Bronchial epithelial cell (primary cell): Measurements from ENCODE around the gene SLC25A22. TPM values are rescaled to one million over a fixed set of nuclear protein-coding genes. Genes with fewer than 3 reads are reported as not detected.

ENCODE experiments used
- DNase-seq: peaks from one replicate; pipeline ENCODE4 v3.0.0-alpha.2; 2010; ENCODE audit warnings: low read depth
- FAIRE-seq: peaks from 2 replicates; lab custom pipeline; 2011; peaks lifted over from hg19 to GRCh38; lab: Jason Lieb, UNC
- H3K27me3 ChIP-seq: 2 replicates; pipeline ENCODE4 v1.5.1; 2011; ENCODE audit warnings: low read length; ENCODE audit not compliant: control insufficient read depth, insufficient read depth
- H3K36me3 ChIP-seq: 2 replicates; pipeline ENCODE4 v1.5.1; 2011; ENCODE audit warnings: low read length; ENCODE audit not compliant: control insufficient read depth, insufficient read depth
- H3K4me3 ChIP-seq: 2 replicates; pipeline ENCODE4 v1.5.1; 2011; ENCODE audit warnings: mild to moderate bottlenecking, low read depth, low read length, control low read depth
- total RNA-seq: library from RNA; depleted of rRNA; stranded (reverse); fragments of >200 nt; gene quantifications from 2 replicates; pipeline ENCODE4 v1.2.1, GENCODE V29; 2014
- TF ChIP-seq, protein P1 (sequence below): IDR thresholded peaks from 2 replicates; pipeline ENCODE4 v1.5.1; 2011; ENCODE audit warnings: mild to moderate bottlenecking, moderate library complexity, low read length, control low read depth, inconsistent platforms; ENCODE audit not compliant: insufficient read depth, severe bottlenecking

The SLC25A22 gene
- total RNA-seq, 1 donor from 2014 or later, result 5.3 TPM

- FAIRE-seq (no peak), DNase-seq (no peak)
- Histone ChIP-seq H3K36me3 (peaks cover 8% of the 10 kb centered on the region), H3K4me3 (no peak overlapping the region), H3K27me3 (no peaks in the 10 kb centered on the region)
- TF ChIP-seq, protein P1, sequence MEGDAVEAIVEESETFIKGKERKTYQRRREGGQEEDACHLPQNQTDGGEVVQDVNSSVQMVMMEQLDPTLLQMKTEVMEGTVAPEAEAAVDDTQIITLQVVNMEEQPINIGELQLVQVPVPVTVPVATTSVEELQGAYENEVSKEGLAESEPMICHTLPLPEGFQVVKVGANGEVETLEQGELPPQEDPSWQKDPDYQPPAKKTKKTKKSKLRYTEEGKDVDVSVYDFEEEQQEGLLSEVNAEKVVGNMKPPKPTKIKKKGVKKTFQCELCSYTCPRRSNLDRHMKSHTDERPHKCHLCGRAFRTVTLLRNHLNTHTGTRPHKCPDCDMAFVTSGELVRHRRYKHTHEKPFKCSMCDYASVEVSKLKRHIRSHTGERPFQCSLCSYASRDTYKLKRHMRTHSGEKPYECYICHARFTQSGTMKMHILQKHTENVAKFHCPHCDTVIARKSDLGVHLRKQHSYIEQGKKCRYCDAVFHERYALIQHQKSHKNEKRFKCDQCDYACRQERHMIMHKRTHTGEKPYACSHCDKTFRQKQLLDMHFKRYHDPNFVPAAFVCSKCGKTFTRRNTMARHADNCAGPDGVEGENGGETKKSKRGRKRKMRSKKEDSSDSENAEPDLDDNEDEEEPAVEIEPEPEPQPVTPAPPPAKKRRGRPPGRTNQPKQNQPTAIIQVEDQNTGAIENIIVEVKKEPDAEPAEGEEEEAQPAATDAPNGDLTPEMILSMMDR, result no peak
Measured at GRCh38 chr11:782264-783174, 15.6 kb downstream of the SLC25A22 start.

- DNase-seq (no peak), FAIRE-seq (no peak)
- TF ChIP-seq, protein P1, result no peak
- Histone ChIP-seq H3K4me3 (no peak overlapping the region), H3K36me3 (peaks cover 10% of the 10 kb centered on the region), H3K27me3 (no peaks in the 10 kb centered on the region)
Measured at GRCh38 chr11:779955-780532, 18.0 kb downstream of the SLC25A22 start.

- DNase-seq (no peak), FAIRE-seq (no peak)
- Histone ChIP-seq H3K4me3 (no peak overlapping the region), H3K36me3 (peaks cover 14% of the 10 kb centered on the region), H3K27me3 (no peaks in the 10 kb centered on the region)
- TF ChIP-seq, protein P1, result no peak
Measured at GRCh38 chr11:778976-779954, 18.8 kb downstream of the SLC25A22 start.

GRCh38 chr11:777288-778255 is 20.5 kb downstream of the SLC25A22 start, which contains the start of gene GATD1:
Gene GATD1 (minus strand): TSS chr11:777487. CDS start chr11:777462, 25 bp downstream.
- Histone ChIP-seq H3K36me3 (peaks cover 28% of the 10 kb centered on the region), H3K27me3 (no peaks in the 10 kb centered on the region), H3K4me3 (peak within 1 kb of the TSS; percentile 95)
- TF ChIP-seq, protein P1, result no peak
- FAIRE-seq (no peak), DNase-seq (peak; percentile 66)
